GM04503 (cell line): ENCODE data around the gene RNF215.

Source experiments
- DNase-seq: peaks from one replicate; pipeline ENCODE4 v3.0.0-alpha.2; 2012; ENCODE audit warnings: low read depth

Gene RNF215

DNA sequence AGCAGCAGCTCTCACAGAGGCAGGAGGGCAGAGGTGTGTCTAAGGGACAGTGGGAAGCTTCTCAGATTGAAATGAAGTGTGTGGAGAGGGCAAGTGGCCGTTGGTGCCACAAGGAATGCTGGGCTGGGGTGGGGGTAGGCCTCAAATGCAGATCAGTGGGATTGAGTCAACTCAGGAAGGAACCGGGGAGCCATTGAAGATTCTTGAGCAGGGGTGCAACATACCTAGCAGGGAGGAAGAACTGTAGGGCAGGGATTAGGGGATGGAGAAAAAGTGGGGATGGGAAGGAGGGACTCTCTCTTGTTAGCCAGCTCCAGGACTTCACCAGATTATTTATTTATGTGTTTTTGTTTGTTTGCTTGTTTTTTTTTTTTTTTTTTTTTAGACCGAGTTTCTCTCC lies 6.7 kb upstream of the RNF215 start:
- DNase-seq = no peak

DNA sequence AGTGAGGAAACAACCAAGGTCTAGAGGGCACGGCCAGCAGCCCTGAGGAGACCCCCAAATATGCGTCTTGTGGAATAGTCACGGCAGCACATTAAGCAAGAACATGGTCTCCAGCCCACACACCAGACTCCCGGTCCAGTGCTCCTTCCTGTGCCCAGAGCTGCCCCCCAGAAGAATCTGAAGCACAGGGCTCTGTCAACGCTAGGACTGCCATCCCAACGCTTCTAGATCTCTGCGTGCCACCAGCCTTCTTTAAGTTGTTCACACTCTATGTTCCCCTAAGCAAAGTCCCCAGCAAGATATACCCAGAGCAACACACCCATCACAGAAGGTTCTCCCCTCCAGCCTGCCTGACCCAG lies 6.1 kb upstream of the RNF215 start:
- no peak for DNase-seq

DNA sequence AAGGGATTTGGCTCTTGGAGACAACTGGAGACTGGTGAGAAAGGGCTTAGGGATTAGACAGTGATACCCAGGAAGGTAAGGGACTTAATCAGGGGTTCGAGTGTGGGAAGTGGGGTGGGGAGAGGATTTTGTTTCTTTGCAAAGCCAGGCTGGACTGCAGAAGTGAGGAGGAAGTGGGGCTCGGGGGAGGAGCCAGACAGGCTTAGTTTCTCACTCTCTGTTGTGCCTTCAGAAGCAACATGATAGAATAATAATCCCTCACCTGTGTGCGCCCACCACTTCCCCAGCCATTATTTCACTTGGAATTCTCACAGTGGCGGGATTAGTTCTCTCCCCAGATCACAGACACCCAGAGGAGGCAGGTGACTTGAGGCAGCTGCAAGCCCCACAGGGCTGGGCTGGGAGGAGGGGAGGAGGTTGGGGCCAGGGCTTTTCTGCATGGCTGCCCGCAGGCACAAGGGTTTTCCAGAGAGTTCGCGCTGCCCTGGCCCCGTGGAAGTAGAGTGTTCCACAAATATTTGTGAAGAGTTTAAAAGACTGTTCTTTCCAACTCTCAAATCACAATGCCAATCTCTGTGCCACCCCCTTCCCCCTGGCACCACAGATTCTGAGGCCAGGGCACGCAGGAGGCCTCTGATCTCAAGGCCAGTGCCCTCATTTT lies 5.6 kb upstream of the RNF215 start:
- DNase-seq = no peak

DNA sequence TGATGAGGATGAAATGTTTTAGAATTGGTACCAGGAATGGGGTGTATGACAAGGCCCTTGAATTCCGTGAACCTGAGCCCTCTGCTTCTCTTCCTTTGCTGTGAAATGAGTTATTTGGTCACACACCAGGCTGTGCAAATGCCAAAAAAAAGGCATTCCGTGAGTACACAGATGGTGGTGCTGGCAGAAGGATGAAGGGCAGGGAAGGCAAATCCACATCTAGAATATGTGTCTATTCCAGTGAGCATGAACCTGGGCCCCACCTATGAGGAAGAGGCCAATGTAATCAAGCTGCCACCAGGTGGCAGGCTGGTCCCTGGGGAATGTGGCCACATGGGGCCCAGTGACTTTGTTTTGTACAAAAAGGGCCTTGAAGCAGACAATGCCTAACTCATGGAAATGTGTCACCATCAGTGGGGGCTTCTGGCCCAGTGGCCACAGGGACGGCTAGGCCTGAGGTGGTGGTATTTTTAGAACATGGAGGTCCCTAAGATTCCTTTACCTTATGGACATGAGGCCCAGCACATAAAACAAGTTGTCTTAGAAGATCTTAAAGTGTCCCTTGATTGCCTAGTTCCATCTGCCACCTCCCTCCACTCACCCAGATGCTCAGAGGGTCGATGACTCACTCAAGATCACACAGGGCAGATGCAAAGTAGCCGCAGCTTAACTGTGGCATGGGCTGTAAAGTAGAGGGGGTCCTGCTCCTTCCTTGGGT lies 3.9 kb upstream of the RNF215 start:
- no peak for DNase-seq

DNA sequence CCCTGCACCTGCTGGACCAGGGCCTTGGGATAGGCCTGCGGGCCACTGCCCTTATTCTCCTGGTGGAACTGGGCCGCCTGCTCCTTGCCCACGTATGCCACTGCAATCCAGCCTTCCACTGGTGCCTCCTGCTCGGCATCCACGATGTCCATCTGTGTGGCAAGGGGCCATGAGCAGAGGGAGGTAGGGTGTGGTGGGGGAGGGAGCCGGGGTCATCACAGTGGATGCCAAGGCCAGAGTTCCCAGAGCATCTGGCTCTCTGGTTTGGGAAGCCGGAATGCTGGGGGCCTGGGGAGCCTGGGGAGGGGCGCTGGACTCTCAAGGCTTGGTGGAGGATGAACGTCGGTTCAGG lies 627 bp downstream of the RNF215 start:
- DNase-seq = no peak

DNA sequence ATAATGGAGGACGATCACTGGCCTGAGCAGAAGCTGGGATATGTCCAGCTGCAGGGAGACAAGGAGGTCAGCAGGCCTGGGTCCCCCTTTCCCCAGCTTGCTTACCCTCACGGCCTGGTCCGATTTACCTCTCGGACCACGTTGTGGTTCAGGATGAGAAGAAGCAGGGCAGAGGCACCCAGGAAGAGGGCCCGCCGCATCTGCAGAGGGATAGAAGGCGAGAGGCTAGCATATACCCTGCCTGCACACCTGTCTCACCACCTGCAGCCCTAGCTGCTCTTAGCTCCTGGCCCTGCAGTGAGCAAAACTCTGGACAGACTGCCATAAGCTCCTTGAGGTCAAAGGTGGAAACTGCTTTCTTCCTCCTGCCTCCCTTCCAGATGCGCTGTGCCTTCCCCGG lies 1.3 kb downstream of the RNF215 start:
- no peak for DNase-seq

DNA sequence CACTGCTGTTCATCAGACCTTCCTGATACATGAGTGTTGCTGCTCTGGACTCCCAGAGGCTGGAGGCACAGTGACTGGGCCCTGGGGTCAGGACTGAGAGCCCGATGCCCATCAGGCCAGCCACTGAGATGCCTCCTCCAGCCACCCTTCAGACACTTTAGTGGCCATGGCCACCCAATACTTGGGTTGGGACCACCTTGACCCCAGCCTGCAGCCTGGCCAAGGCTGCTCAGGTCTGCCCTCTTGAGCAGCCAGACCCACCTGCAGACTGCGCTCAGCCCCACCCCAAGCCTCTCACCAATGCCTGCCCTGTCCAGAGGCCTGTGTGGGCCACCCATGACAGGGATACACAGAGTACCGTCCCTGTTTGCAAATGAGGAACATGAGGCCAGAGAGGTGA lies 4.2 kb downstream of the RNF215 start:
- DNase-seq = no peak

DNA sequence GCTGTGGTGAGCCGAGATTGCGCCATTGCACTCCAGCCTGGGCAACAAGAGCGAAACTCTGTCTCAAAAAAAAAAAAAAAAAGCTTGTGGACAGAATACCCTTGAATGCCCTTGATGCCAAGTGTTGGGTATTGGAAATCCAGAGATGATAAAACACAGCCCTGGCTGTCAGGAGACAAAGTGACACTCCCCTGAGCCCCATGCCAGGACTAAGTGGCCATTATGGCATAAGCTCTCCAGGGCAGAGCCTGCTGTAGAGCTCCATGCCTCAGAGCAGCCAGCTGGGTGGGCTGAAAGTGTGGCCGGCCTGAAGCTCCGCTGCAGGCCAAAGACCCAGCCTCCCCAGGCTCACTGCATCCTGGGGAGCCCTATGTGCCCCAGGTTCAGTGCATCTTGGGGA lies 4.9 kb downstream of the RNF215 start:
- no peak for DNase-seq

DNA sequence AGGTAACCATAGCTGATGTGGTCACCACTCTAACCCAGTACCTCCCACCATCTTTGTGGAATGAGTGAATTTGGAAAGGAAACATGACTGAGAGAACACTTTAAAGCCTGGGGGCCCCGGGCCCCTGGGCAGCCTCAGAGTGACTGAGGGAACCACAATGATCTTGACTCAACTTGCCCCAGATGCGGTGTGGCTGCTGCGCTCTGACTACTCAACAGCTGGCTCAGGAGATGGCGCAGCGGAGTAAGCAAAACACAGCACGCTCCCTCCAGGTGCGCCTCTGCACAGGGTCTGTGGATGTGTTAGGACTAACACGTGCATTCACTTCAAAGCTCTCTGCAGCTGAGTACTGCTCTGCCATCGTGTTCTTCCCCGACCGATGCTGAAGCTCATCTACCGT lies 5.9 kb downstream of the RNF215 start:
- no peak for DNase-seq

DNA sequence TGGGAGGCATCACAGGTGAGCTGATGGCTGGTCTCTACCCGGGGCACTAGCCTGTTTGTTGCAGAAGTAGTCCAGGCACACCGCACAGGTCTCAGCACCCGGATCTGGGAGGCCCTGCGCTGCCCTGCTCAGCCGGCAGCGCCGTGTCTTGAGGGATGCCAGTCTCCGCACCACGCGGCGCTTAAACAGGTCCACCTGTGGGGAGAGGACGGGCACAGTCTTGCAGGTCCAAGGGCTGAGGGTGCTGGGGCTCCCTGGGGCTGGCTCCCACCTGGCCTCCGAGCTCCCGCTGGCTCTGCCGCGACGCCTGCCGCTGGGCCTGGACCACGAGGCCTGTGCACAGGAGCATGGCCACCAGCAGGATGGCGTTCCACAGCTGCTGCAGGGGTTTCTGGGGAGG lies 7.2 kb downstream of the RNF215 start:
- DNase-seq = no peak

DNA sequence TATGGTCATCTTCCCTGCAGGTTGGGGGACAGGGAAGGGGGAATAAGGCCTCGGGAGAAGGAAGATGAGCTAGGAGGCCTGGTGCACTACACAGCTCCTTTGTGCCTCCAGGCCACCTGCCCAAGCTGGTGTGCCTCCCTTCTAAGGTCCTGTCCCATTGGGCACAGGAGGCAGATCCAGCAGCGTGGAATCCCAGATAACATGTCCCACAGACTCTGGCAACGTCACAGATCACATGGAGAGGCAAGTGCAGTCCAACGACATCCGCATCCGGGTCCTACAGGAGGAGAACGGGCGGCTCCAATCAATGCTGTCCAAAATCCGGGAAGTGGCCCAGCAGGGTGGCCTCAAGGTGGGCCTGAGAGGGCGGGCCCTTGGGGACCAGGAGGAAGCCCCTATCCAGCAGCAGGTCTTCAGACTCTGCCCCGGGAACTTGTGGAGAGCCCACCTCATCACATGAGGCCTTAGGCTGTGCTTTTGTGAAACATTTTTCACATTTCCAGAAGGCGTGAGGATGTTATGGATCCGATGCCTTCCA lies 11.8 kb downstream of the RNF215 start:
- DNase-seq = no peak

DNA sequence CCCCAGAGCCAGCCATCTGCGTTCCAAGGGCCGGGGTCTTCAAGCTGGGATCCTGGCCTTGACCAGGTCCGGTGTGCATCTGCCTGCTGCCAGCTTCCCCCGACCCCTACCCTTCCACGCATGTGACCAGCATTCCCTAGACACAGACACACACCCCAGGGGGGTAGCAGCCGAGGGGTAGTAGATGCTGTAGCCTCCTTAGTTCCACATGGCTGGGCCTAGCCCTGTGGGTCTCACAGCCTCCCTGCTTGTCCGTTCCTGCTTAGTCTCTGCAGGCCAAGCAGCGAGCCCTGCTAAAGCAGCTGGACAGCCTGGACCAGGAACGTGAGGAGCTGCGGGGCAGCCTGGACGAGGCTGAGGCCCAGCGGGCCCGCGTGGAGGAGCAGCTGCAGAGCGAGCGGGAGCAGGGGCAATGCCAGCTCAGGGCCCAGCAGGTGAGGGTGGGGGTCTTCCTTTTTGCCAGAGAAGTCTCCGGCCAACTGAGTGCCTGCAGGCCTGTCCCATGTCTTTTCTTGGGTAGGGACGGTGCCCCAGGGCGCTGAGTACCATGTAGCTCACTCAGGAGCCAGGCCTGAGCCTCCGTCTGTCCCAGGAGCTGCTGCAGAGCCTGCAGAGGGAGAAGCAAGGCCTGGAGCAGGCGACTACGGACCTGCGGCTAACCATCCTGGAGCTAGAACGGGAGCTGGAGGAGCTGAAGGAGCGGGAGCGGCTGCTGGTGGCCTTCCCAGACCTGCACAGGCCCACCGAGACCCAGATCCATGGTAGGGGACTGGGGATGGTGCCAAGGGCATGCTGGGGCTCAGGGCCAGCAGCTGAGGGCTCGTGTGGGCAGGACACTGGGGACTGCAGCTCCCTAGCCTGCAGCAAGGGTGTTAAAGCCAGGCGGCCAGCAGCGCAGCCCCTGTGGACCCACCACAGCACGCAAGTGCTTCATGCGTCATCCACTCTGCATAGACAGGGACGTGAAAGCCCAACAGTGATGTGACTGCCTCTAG lies 13.6 kb downstream of the RNF215 start:
- no peak for DNase-seq

DNA sequence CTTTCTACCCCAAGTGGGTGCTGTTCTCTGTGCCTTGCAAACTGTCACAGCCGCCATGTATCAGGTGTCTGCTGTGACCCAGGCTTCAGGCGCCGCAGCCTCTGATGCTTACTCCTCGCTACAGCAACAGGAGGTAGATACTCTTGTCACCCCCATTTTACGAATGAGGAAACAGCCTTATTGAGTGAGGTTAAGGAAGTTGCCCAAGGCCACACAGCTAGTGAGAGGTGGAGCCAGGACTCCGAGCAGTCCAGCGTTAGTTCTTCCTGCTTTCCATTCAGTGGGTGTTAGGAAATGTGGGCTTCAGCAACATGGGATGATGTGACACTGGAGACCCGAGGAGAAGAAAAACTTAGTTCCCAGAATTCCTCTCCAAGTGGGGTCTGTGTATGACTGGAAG lies 14.3 kb downstream of the RNF215 start:
- DNase-seq = no peak

DNA sequence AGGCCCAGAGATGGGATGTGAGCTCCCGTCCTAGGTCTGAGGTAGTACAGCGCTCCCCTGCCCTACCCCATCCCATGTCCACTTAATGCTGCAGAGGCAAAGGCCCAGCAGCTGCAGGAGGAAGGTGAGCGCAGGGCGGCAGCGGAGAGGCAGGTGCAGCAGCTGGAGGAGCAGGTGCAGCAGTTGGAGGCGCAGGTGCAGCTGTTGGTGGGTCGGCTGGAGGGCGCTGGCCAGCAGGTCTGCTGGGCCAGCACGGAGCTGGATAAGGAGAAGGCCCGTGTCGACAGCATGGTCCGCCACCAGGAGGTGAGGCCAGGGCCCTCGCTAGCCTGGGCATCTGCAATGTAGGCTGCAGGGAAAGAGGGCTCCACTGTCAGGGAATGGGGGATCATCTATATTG lies 15.2 kb downstream of the RNF215 start:
- DNase-seq = no peak

DNA sequence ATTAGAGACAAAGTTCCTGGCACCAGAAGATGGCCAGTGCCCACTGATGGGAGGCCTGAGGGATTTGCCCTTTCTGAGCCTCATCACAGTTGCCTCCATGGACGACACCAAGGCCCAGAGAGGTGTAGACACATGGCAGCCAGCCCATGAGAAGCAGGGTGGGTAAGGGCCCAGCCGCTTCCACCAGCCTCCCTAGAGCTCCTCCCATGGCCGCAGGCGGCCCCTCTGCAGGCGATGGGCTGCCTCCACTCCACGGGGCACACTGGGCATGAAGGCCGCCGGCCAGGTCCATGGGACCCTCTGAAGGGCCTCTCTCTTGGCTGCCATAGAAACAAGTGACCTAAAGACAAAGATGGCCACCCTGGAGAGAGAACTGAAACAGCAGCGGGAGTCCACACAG lies 15.9 kb downstream of the RNF215 start:
- no peak for DNase-seq

DNA sequence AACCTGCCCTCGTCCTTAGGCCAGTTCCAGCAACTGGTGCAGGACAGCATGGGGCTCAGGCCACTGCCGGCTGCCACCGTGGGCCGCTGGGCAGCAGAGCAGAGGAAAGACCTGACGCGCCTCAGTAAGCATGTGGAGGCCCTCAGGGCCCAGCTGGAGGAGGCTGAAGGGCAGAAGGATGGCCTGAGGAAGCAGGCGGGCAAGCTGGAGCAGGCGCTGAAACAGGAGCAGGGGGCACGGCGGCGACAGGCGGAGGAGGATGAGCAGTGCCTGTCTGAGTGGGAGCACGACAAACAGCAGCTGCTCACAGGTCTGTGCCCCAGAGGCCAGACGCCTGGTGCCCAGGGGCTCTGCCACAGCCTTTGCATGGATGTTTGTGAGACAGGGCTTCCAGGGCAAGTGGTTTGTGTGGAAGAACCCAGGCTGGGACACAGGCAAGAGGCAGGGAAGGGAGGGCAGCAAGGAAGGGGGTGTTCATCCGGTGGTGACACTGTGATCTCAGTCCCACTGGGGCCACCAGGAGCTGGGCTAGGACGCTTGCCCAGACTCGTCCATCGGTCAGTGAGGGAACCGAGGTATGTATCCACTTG lies 16.5 kb downstream of the RNF215 start:
- DNase-seq = no peak

DNA sequence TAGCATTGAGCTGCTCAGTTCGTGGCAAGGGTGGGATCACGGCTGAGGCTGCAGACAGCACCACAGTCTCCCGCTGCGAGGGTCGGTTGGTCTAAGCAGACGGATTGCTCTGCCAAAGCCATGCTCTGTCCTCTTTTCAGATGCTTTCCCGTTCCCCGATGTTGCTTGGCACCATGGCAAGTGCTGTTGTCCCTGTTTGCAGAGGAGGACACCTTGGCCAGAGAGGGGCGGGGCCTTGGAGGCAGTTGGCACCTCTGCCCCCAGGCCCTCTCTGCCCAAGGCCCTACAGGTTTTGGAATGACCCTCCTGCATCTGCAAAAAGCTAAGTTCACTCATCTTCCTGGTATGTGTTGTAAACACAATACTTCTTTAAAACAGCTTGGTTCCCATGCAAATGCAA lies 18.8 kb downstream of the RNF215 start:
- DNase-seq = no peak

DNA sequence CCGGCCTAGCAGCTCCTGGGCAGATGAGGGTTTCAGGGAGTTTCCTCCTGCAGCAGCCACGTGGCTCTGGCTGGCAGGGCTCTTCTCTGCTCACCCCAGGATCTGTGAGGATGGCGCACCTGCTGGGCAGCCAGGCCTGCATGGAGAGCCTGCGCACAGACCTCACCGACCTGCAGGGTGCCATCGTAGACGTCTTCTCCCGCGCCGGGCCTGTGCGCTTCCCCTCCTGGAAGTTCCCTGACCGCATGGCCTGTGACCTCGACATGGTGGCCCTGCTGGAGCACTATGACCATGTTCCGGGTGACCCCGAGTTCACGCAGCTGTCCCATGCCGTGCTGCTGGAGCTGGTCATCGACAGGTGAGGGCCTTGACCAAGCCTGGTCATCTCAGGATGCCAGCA lies 21.3 kb downstream of the RNF215 start:
- no peak for DNase-seq

DNA sequence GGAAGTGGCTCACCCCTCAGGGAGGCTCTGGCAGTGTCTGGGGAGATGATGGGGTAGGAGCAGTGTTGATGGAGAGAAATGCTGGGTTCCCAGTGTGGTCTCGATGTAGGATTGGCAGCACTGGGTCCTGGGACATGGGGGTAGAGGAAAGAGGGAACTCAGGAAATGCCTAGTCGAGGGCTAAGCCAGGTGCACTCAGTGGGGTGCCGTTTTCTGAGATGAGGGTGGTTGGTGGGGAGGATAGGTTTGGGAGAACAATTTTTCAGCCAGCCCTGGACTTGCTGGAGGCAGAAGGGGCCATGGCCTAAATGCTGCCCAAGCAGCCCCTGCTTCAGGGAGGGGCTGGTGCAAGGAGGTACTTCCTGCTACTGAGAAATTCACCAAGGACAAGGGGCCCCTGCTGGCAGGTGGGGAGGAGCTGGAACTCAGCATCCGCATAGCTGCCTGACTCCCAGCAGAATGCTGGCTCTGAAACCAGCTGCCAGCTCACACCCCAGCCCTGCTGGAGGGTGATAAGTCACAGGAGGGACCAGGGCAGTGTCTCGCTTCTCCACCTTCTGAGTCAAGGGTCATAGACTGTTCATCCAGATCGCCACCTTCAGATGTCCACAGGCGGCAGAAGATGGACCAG lies 24.4 kb downstream of the RNF215 start:
- no peak for DNase-seq

DNA sequence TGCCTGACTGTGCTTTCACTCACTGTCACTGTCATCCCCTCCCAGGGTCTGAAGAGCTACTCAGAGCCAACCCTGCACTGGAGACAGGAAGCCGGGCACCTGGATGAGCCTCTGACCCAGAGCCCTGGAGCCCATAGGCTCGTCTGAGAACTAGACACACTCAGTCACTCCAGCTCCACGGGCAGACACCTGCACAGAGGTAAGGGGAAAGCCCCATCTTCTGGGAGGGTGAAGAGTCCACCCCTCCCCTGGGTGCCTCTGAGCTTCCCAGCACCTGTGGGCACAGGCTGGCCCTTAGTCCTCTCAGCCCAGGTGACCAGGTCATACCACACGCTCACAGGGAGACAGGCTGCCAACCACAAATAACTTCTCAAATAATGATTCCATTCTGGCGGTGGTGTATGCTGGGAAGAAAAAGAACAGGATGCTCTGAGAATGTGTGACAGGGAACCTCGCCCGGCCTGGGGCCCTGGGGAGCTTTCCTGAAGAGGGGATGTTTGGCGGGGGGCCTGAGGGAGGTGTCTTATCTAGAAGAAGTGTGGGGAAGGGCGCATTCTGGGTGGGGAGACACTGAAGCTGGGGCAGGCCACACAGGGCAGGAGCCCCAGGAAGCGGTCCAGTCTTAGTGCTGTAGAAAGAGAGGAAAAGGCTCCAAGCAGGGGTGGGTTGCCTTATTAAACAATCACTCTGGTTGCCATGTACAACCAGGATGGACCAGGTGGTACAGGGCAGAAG lies 25.1 kb downstream of the RNF215 start:
- no peak for DNase-seq

DNA sequence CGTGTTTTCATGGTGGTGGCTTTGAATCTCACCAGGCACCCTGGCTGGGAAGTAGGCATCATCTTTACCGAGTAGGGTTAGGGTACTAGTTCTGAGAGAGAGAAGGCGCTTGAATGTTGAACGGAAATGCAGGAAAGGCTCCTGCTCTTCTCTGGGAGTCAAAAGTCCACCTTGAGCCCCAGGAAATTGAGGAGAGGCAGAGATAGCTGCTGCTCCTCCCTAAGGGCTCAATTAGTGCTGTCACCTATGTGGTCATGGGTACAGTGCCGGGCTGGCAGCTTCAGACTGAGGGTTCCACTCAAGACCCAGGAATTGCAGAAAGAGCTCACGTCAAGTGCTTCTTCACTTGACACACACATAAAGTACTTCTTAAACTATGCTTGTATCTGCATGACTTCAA lies 28.7 kb downstream of the RNF215 start:
- no peak for DNase-seq
